Fibroblast of the aortic adventitia (primary cell): Measurements from ENCODE around the gene USP19. TPM values are rescaled to one million over a fixed set of nuclear protein-coding genes. Genes with fewer than 3 reads are reported as not detected.

ENCODE experiments used
- DNase-seq: peaks from one replicate; pipeline ENCODE4 v3.0.0-alpha.2; 2010; ENCODE audit warnings: low read depth
- H3K4me3 ChIP-seq: 2 replicates; pipeline ENCODE4 v1.5.1; 2011; ENCODE audit warnings: low read depth, mild to moderate bottlenecking, control low read depth, low read length, moderate library complexity
- small RNA-seq: library from RNA; depleted of rRNA; stranded (forward); fragments of <200 nt; gene quantifications from one replicate; pipeline ENCODE3, GENCODE V24; 2012
- total RNA-seq: library from RNA; depleted of rRNA; stranded (reverse); fragments of >200 nt; gene quantifications from 2 replicates; pipeline ENCODE4 v1.2.3, GENCODE V29; 2012; ENCODE audit warnings: low replicate concordance
- TF ChIP-seq, protein P1 (sequence below): IDR thresholded peaks from 2 replicates; pipeline ENCODE4 v1.5.1; 2011; ENCODE audit warnings: mild to moderate bottlenecking, low read length, control low read depth, inconsistent platforms; ENCODE audit not compliant: insufficient read depth

The USP19 gene
- total RNA-seq, 1 donor, result 36.0 TPM

DNA sequence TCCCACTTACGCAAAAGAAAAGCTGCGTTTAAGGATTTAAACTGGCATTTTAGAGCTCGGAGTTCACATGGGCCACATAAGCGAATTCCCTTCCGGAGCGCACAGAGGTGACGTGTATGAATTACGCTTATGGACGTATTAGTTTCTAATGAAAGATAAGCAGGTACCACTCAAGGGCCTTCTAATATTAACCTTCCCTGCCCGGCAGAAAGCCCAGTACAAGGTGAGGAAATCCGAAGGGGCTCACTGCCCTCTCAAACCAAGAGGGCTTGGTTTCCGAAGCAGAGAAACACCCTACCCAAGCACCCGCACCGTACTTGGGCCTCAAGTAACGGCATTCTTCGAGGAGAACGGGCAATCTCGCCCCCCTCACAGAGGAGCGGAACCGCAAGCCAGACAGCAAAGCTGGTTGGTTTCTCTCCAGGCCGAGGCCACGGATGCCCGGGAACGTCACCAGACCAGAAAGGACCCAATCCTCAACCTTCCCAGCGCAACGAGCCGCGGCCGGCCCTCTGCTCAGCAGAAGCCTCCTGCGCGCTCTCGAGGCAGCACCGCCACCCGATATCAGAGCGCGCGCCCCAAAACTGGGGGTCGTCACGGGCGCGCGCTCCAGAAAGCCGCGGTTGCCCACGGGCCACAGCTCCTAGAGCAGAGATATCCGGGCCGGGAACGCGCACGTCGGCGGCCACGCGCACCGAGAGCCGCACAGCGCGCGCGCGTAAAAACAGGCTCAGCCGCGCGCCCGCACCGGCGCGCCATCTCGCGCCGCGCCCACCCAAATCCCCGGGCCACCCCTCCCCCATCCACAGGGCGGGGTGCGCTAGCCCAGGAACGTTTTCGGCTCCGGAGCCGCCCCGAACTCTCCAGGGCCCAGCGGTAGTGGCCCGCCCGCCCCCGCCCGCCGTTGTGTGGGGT is 27.4 kb downstream of the USP19 start:
- DNase-seq, result peak; percentile 86
- TF ChIP-seq, protein P1, sequence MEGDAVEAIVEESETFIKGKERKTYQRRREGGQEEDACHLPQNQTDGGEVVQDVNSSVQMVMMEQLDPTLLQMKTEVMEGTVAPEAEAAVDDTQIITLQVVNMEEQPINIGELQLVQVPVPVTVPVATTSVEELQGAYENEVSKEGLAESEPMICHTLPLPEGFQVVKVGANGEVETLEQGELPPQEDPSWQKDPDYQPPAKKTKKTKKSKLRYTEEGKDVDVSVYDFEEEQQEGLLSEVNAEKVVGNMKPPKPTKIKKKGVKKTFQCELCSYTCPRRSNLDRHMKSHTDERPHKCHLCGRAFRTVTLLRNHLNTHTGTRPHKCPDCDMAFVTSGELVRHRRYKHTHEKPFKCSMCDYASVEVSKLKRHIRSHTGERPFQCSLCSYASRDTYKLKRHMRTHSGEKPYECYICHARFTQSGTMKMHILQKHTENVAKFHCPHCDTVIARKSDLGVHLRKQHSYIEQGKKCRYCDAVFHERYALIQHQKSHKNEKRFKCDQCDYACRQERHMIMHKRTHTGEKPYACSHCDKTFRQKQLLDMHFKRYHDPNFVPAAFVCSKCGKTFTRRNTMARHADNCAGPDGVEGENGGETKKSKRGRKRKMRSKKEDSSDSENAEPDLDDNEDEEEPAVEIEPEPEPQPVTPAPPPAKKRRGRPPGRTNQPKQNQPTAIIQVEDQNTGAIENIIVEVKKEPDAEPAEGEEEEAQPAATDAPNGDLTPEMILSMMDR, result no peak
- H3K4me3 ChIP-seq, result peak overlapping the region; percentile 98

DNA sequence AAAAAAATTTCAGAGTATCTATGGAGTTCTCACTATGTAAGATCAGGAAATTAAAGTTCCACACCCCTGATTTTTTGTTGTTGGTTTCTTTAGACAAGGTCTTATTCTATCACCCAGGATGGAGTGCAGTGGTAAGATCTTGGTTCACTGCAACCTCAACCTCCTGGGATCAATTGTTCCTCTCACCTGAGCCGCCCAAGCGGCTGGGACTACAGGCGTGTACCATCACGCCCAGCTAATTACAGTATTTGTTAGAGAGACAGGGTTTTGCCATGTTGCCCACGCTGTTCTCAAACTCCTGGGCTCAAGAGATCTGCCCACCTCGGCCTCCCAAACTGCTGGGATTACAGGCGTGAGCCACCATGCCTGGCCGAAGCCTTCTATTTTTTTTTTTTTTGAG is 39.2 kb downstream of the USP19 start:
- no peak for DNase-seq
- H3K4me3 ChIP-seq, result no peak overlapping the region
- TF ChIP-seq, protein P1, result no peak

DNA sequence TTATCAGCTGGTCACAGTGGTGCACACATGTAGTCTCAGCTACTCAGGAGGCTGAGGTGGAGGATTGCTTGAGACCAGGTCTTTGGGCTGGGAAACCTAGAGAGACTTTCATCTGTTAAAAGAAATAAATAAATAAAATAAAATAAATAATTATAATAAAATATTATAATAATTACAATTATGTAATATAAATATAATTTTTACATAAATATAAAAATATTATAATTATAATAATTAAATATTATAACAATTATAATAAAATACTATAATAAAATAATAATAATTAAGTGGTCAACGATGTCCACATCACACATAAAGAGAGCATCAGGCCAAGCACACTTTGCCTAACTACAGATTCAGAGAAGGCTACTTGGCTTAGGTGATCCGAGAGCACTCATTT is 41.4 kb downstream of the USP19 start:
- TF ChIP-seq, protein P1, result no peak
- no peak for DNase-seq
- no peak overlapping the region for H3K4me3 ChIP-seq

DNA sequence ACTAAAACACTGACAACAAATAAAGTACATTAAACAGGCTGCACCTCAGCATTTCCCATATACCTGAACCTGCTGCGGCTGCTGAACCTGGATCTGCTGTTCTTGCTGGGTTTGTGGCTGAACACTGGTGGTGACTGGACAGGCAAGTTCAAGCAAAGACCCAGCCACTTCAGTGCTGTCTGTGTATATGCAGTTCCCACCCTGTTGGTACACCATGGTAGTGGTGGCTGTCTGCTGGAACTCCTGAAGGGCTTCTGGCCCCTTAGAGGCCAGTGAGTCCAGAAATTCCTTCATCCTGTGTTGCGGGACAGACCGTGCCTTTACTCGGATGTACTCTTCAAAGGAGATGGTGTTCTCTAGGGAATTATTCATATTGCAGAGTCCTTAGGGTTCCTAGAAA is 44.0 kb downstream of the USP19 start:
- DNase-seq, result no peak
- H3K4me3 ChIP-seq, result no peak overlapping the region
- TF ChIP-seq, protein P1, result no peak

DNA sequence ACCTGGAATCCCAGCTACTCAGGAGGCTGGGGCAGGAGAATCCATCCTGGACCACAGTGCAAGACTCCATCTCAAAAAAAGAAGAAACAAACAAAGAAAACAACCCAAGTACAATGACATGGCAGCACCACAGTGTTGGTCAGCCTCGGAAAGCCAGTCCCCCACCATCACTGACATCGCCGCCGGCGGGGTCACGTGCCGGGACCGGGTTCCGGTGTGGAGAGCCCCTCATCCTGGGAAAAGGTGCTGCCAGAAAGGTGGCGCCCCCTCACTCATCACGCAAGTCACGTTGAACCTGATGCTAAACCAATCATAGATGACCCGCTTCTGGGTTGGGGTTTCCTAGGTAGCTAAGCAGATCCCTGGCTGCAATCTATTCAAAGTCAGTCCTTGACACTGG is 44.5 kb downstream of the USP19 start:
- no peak overlapping the region for H3K4me3 ChIP-seq
- TF ChIP-seq, protein P1, result no peak
- DNase-seq, result no peak

Small RNA genes within 50 kb of the gene (small RNA-seq; reads per million reads assigned to genes)
- not detected for gene RN7SL182P

Other genes starting within 250 kb of the USP19 start
- gene SLC25A20, start 221.9 kb downstream of the USP19 start, total RNA-seq, result 17.7 and 20.9 TPM in 2 replicates
- 68.6 and 106 TPM in 2 replicates for gene ARIH2, start 202.0 kb downstream of the USP19 start, total RNA-seq
- 22.2 and 49.1 TPM in 2 replicates for gene P4HTM, start 130.6 kb downstream of the USP19 start, total RNA-seq
- 65.4 and 99.8 TPM in 2 replicates for gene WDR6, start 113.4 kb downstream of the USP19 start, total RNA-seq
- gene DALRD3, start 102.2 kb downstream of the USP19 start, total RNA-seq, result 32.6 and 46.4 TPM in 2 replicates
- gene NDUFAF3, start 98.7 kb downstream of the USP19 start, total RNA-seq, result 22.1 and 41.0 TPM in 2 replicates
- 313 and 402 TPM in 2 replicates for gene IMPDH2, start 91.4 kb downstream of the USP19 start, total RNA-seq
- 33.8 and 75.3 TPM in 2 replicates for gene QRICH1, start 26.8 kb downstream of the USP19 start, total RNA-seq
- gene QARS1, start 16.1 kb downstream of the USP19 start, total RNA-seq, result 306 and 348 TPM in 2 replicates
- 202 and 937 TPM in 2 replicates for gene LAMB2, start 12.2 kb upstream of the USP19 start, total RNA-seq
- gene CCDC71, start 45.5 kb upstream of the USP19 start, total RNA-seq, result 14.8 and 22.7 TPM in 2 replicates
- gene KLHDC8B, start 50.8 kb upstream of the USP19 start, total RNA-seq, result 23.8 and 91.7 TPM in 2 replicates
- 1.3 and 2.9 TPM in 2 replicates for gene C3orf62, start 156.4 kb upstream of the USP19 start, total RNA-seq
- 23.0 and 28.9 TPM in 2 replicates for gene USP4, start 219.2 kb upstream of the USP19 start, total RNA-seq
- gene GPX1, start 237.5 kb upstream of the USP19 start, total RNA-seq, result 167 and 295 TPM in 2 replicates